ENCODE measurements around the gene MEGF6. TPM values are rescaled to one million over a fixed set of nuclear protein-coding genes. Genes with fewer than 3 reads are reported as not detected.
A peak's percentile ranks its signal among the peaks of the same experiment; 100 is the strongest.

MEGF6 gene
- total and polyA plus RNA-seq, 2 experiments from 2014 or later, result 11.6 to 21.9 TPM

DNA sequence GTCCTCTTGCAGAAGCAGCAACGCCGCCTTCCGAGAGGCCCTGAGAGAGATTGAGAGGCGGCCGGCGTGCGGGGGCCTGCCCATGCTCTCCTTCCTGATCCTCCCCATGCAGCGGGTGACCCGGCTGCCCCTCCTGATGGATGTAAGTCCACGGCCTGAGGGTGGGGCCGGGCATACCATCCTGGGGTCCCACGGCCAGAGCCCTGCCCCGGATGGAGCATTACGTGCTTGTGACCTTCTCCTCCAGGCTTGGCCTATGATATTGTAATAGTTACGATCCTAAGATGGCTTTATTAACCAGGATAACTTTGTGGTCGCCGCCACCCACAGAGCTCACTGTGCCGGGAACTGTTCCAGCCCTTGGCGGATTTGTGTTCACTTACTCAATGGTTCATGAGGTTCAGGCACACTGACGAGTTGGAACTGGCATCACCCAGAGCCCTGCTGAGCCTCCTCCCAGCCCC lies 137.9 kb downstream of the MEGF6 start:
- DNase-seq (ENCODE audit: low spot score), result no peak
- H3K36me3 ChIP-seq (replicated peaks; ENCODE audit: insufficient read depth, low read depth), result no peaks in the 10 kb centered on the region
- no peak overlapping the region for H2AFZ ChIP-seq
- no peaks in the 10 kb centered on the region for H4K20me1 ChIP-seq (ENCODE audit: insufficient read depth, poor library complexity, severe bottlenecking)
- H3K27ac ChIP-seq, result no peak overlapping the region
- H3K4me3 ChIP-seq, result no peak overlapping the region
- H3K27me3 ChIP-seq, result no peaks in the 10 kb centered on the region
- H3K79me2 ChIP-seq, result no peaks in the 10 kb centered on the region
- peaks cover 14% of the 10 kb centered on the region for H3K4me1 ChIP-seq (ENCODE audit: insufficient read depth)
- no peaks in the 10 kb centered on the region for H3K9me3 ChIP-seq (ENCODE audit: low read depth)
- H3K9me2 ChIP-seq (replicated peaks; ENCODE audit: insufficient read depth), result no peaks in the 10 kb centered on the region
- H3K4me2 ChIP-seq, result no peak overlapping the region
- no peak for TF ChIP-seq EZH2 (IDR thresholded peaks at IDR 0.05; ENCODE audit: borderline replicate concordance)
- TF ChIP-seq, protein P1, sequence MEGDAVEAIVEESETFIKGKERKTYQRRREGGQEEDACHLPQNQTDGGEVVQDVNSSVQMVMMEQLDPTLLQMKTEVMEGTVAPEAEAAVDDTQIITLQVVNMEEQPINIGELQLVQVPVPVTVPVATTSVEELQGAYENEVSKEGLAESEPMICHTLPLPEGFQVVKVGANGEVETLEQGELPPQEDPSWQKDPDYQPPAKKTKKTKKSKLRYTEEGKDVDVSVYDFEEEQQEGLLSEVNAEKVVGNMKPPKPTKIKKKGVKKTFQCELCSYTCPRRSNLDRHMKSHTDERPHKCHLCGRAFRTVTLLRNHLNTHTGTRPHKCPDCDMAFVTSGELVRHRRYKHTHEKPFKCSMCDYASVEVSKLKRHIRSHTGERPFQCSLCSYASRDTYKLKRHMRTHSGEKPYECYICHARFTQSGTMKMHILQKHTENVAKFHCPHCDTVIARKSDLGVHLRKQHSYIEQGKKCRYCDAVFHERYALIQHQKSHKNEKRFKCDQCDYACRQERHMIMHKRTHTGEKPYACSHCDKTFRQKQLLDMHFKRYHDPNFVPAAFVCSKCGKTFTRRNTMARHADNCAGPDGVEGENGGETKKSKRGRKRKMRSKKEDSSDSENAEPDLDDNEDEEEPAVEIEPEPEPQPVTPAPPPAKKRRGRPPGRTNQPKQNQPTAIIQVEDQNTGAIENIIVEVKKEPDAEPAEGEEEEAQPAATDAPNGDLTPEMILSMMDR (IDR thresholded peaks at IDR 0.05; ENCODE audit: poor library complexity), result no peak
- WGBS (ENCODE audit: low lambda C conversion rate, missing lambda C conversion rate), result 81% methylated on average over 20 of the region's 20 CpGs

DNA sequence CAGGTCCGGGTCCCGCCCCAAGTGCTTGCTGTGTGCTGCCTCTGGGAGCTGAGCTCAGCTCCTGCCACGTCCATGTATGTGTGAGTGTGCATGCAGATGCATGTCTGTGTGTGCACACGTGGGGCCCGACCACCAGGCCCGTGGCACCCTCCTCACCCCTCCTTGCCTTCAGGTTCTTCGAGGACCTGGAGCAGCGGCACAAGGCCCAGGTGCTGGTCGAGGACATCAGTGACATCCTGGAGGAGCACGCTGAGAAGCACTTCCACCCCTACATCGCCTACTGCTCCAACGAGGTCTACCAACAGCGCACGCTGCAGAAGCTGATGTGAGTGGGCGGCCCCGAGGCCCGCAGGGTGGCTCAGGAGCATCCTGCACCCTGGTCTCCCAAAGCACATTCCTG lies 138.4 kb downstream of the MEGF6 start:
- Histone ChIP-seq H2AFZ (no peak overlapping the region), H3K9me2 (replicated peaks; ENCODE audit: insufficient read depth) (no peaks in the 10 kb centered on the region), H3K79me2 (no peaks in the 10 kb centered on the region), H3K36me3 (replicated peaks; ENCODE audit: insufficient read depth, low read depth) (no peaks in the 10 kb centered on the region), H3K4me1 (ENCODE audit: insufficient read depth) (peaks cover 14% of the 10 kb centered on the region), H3K9me3 (ENCODE audit: low read depth) (no peaks in the 10 kb centered on the region), H3K4me3 (no peak overlapping the region), H3K27me3 (no peaks in the 10 kb centered on the region), H3K4me2 (no peak overlapping the region), H3K27ac (no peak overlapping the region), H4K20me1 (ENCODE audit: insufficient read depth, poor library complexity, severe bottlenecking) (no peaks in the 10 kb centered on the region)
- no peak for DNase-seq (ENCODE audit: low spot score)
- WGBS (ENCODE audit: low lambda C conversion rate, missing lambda C conversion rate), result 95% methylated on average over 17 of the region's 17 CpGs
- TF ChIP-seq EZH2phosphoT487 (IDR thresholded peaks at IDR 0.05; ENCODE audit: low read depth, severe bottlenecking, unreplicated experiment), result no peak

DNA sequence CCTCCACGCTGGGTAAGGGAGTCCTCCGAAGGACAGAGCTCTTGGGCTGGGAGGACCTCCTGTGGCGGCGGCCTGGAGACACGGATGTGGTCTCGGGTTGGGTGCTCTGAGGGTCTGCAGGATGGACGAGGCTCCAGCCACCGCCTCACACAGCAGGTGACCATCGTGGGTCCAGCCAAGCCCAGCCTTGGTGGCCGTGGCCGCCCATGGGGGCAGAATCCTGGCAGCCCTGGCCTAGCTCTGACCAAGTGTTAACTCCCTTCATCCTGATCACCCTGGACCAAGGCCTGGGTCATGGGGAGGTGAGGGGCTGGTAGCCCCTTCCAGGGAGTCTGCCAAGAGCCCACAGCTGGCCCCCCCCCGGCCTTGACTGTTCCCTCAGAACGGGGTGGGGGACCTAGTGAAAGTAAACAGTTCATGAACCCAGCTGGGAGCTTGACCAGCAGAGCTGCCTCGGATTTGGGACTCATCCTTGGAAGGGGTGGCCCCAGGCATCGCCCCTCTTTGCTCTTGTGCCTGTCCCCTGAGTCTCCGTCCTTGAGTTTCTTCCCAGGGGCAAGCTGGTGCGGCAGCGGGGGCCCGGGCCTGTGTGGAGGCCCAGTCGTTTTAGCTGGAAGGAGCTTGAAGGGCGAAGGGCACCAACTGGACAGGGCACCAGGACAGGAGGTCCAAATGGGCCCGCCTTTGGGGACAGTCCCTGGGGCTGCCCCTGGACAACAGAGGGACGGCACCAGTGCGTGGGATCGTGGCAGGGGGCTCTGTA lies 139.0 kb downstream of the MEGF6 start:
- Histone ChIP-seq H3K79me2 (no peaks in the 10 kb centered on the region), H3K36me3 (replicated peaks; ENCODE audit: insufficient read depth, low read depth) (no peaks in the 10 kb centered on the region), H3K27ac (peak overlapping the region; percentile 54), H3K9me2 (replicated peaks; ENCODE audit: insufficient read depth) (no peaks in the 10 kb centered on the region), H3K4me3 (no peak overlapping the region), H3K4me1 (ENCODE audit: insufficient read depth) (peaks cover 14% of the 10 kb centered on the region), H3K27me3 (no peaks in the 10 kb centered on the region), H3K4me2 (no peak overlapping the region), H3K9me3 (ENCODE audit: low read depth) (no peaks in the 10 kb centered on the region), H4K20me1 (ENCODE audit: insufficient read depth, poor library complexity, severe bottlenecking) (no peaks in the 10 kb centered on the region), H2AFZ (no peak overlapping the region)
- no peak for DNase-seq (ENCODE audit: low spot score)
- TF ChIP-seq EZH2 (IDR thresholded peaks at IDR 0.05; ENCODE audit: borderline replicate concordance) (no peak), EZH2phosphoT487 (IDR thresholded peaks at IDR 0.05; ENCODE audit: low read depth, severe bottlenecking, unreplicated experiment) (no peak)
- TF ChIP-seq, protein P1 (IDR thresholded peaks at IDR 0.05; ENCODE audit: poor library complexity), result no peak
- 89% methylated on average over 24 of the region's 25 CpGs for WGBS (ENCODE audit: low lambda C conversion rate, missing lambda C conversion rate)

DNA sequence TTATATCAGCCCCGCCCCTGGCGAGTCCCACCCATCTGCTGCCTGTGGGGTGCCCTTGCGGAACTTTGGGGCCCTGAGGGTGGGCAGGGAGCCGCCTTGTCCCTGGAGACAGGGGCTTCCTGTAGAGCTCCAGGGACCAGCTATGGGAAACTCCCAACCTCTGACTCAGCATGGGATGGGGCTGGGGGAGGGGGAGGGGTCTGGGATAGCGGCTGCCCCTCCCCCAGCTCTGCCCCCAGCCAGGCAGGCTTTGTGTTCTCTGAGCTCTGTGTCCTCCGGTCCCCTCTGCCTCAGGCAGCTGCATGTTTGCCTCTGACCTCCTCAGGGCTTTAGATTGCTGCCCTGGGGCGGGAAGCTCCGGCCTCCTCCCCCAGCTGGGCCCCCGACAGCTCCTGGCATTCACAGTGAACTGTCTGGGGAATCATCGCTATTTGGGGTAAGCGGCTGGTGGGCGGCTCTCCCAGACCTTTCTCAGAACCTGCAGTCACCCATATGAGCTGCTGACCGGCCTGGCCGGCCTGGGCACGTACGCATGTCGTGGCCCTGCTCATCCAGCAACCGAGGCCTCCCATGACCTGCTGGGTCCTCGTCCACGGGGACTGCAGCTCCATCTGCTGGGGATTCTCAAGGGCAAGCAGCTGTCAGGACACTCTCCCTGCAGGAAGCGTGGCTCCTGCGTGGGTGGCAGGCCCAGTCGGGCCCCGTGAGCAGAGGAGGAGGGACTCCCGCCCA lies 139.8 kb downstream of the MEGF6 start:
- 32% methylated on average over 20 of the region's 25 CpGs for WGBS (ENCODE audit: low lambda C conversion rate, missing lambda C conversion rate)
- H3K9me2 ChIP-seq (replicated peaks; ENCODE audit: insufficient read depth), result no peaks in the 10 kb centered on the region
- peak overlapping the region; percentile 46 for H3K4me2 ChIP-seq
- no peaks in the 10 kb centered on the region for H3K36me3 ChIP-seq (replicated peaks; ENCODE audit: insufficient read depth, low read depth)
- no peaks in the 10 kb centered on the region for H3K79me2 ChIP-seq
- H3K4me3 ChIP-seq, result no peak overlapping the region
- H2AFZ ChIP-seq, result no peak overlapping the region
- H3K27me3 ChIP-seq, result no peaks in the 10 kb centered on the region
- H3K4me1 ChIP-seq (ENCODE audit: insufficient read depth), result peaks cover 14% of the 10 kb centered on the region
- TF ChIP-seq EZH2 (IDR thresholded peaks at IDR 0.05; ENCODE audit: borderline replicate concordance), result no peak
- TF ChIP-seq, protein P1 (IDR thresholded peaks at IDR 0.05; ENCODE audit: poor library complexity), result peak; percentile 57
- no peak for TF ChIP-seq EZH2phosphoT487 (IDR thresholded peaks at IDR 0.05; ENCODE audit: low read depth, severe bottlenecking, unreplicated experiment)
- no peaks in the 10 kb centered on the region for H4K20me1 ChIP-seq (ENCODE audit: insufficient read depth, poor library complexity, severe bottlenecking)
- DNase-seq (ENCODE audit: low spot score), result peak; percentile 81
- H3K9me3 ChIP-seq (ENCODE audit: low read depth), result no peaks in the 10 kb centered on the region
- peak overlapping the region; percentile 54 for H3K27ac ChIP-seq

Measured in hepatocyte (in vitro differentiated cells).